Progenitor cell of endocrine pancreas (in vitro differentiated cells): ENCODE data around the gene RPP30. TPM values are rescaled to one million over a fixed set of nuclear protein-coding genes. Genes with fewer than 3 reads are reported as not detected.

ENCODE experiments used
- DNase-seq: peaks from one replicate; pipeline ENCODE4 v3.0.0; 2021; ENCODE audit warnings: low spot score; ENCODE audit not compliant: unreplicated experiment
- H3K27ac Mint-ChIP-seq: 2 replicates; pipeline ENCODE4 v1.8.0; 2021; ENCODE audit warnings: mild to moderate bottlenecking, moderate library complexity, mixed read lengths
- H3K27me3 Mint-ChIP-seq: 2 replicates; pipeline ENCODE4 v1.8.0; 2021; ENCODE audit warnings: mixed read lengths
- H3K36me3 Mint-ChIP-seq: 2 replicates; pipeline ENCODE4 v1.8.0; 2022; ENCODE audit warnings: mixed read lengths; ENCODE audit not compliant: insufficient read depth
- H3K4me1 Mint-ChIP-seq: 2 replicates; pipeline ENCODE4 v1.8.0; 2021; ENCODE audit warnings: low read depth, mixed read lengths
- H3K4me3 Mint-ChIP-seq: 2 replicates; pipeline ENCODE4 v1.8.0; 2021; ENCODE audit warnings: low read depth, mild to moderate bottlenecking, moderate library complexity, mixed read lengths
- H3K9me3 Mint-ChIP-seq: 2 replicates; pipeline ENCODE4 v1.8.0; 2021; ENCODE audit warnings: low read depth, mixed read lengths
- CTCF ChIP-seq: fragments of 200-600 bp; sonication (generic); IDR thresholded peaks from one replicate; pipeline ENCODE4 v1.5.0; 2021; ENCODE audit warnings: antibody characterized with exemption, mild to moderate bottlenecking; ENCODE audit not compliant: unreplicated experiment
- long read RNA-seq: library from polyadenylated mRNA; unstranded; transcript quantifications from one replicate; pipeline ENCODE4 v2.0.0, GENCODE V29; 2020
- total RNA-seq: library from RNA; stranded (reverse); gene quantifications from 2 replicates; pipeline ENCODE4 v1.2.1, GENCODE V29; 2021

RPP30 gene
- total RNA-seq = 51.8 and 53.5 TPM in 2 replicates
- long read RNA-seq, transcript RPP30-202 (11 exons, 2,589 nt) = major isoform, 14 of 46 reads
- long read RNA-seq, partial matches to known transcripts = 2 of 46 reads
- long read RNA-seq, other reads (novel, unspliced or antisense) = 30 of 46 reads

GRCh38 chr10:90871766-90872647 is at the start of gene RPP30:
TSS of gene RPP30 (plus strand) at chr10:90871974. CDS start at chr10:90871987, 13 bp downstream.
- peaks cover 18% of the 10 kb centered on the region for H3K27me3 Mint-ChIP-seq
- H3K27ac Mint-ChIP-seq = peak within 1 kb of the TSS; percentile 96
- peaks cover 8% of the 10 kb centered on the region for H3K9me3 Mint-ChIP-seq
- peak; percentile 71 for DNase-seq
- H3K36me3 Mint-ChIP-seq = peaks cover 1% of the 10 kb centered on the region
- peaks cover 12% of the 10 kb centered on the region for H3K4me1 Mint-ChIP-seq
- H3K4me3 Mint-ChIP-seq = peak within 1 kb of the TSS; percentile 92
- no peak for TF ChIP-seq CTCF

- H3K9me3 Mint-ChIP-seq = peaks cover 11% of the 10 kb centered on the region
- no peak overlapping the region for H3K4me3 Mint-ChIP-seq
- no peaks in the 10 kb centered on the region for H3K36me3 Mint-ChIP-seq
- TF ChIP-seq CTCF = no peak
- H3K4me1 Mint-ChIP-seq = no peaks in the 10 kb centered on the region
- no peak for DNase-seq
- H3K27me3 Mint-ChIP-seq = no peaks in the 10 kb centered on the region
- H3K27ac Mint-ChIP-seq = no peak overlapping the region
Observed at GRCh38 chr10:90822508-90822907, 49.3 kb upstream of the RPP30 start.

GRCh38 chr10:90832111-90832510 is 39.7 kb upstream of the RPP30 start:
- H3K9me3 Mint-ChIP-seq = peaks cover 7% of the 10 kb centered on the region

GRCh38 chr10:90834326-90834725 is 37.4 kb upstream of the RPP30 start:
- no peak overlapping the region for H3K4me3 Mint-ChIP-seq

More at GRCh38 chr10:90832111-90832510, 39.7 kb upstream of the RPP30 start:
- no peak overlapping the region for H3K4me3 Mint-ChIP-seq
- TF ChIP-seq CTCF = no peak
- H3K4me1 Mint-ChIP-seq = no peaks in the 10 kb centered on the region
- H3K36me3 Mint-ChIP-seq = no peaks in the 10 kb centered on the region
- no peaks in the 10 kb centered on the region for H3K27me3 Mint-ChIP-seq
- DNase-seq = no peak
- no peak overlapping the region for H3K27ac Mint-ChIP-seq

More at GRCh38 chr10:90834326-90834725, 37.4 kb upstream of the RPP30 start:
- peaks cover 7% of the 10 kb centered on the region for H3K9me3 Mint-ChIP-seq
- no peak overlapping the region for H3K27ac Mint-ChIP-seq
- peaks cover 12% of the 10 kb centered on the region for H3K27me3 Mint-ChIP-seq
- TF ChIP-seq CTCF = no peak
- no peaks in the 10 kb centered on the region for H3K36me3 Mint-ChIP-seq
- DNase-seq = no peak
- no peaks in the 10 kb centered on the region for H3K4me1 Mint-ChIP-seq
